ENCODE data around the gene STUB1.

GRCh38 chr16:674214-674881, 5.9 kb upstream of the STUB1 start:
- TF ChIP-seq CTCF (IDR thresholded peaks at IDR 0.05) (no peak), POLR2A (IDR thresholded peaks at IDR 0.05) (no peak)

Measured in transverse colon (tissue), 3 donors.